Subcutaneous adipose tissue (tissue), 4 donors: Measurements from ENCODE around the gene ABCC3. TPM values are rescaled to one million over a fixed set of nuclear protein-coding genes. Genes with fewer than 3 reads are reported as not detected.

ENCODE experiments used
- total RNA-seq, 4 donors: library from RNA; depleted of rRNA; stranded (reverse); fragments of >200 nt; gene quantifications; one replicate each; pipeline ENCODE4 v1.1.0, GENCODE V29; 2016
- TF ChIP-seq, protein P1 (sequence below): fragments of 450-650 bp; IDR thresholded peaks from one replicate; pipeline ENCODE4 v1.5.1; 2016; ENCODE audit warnings: low read depth, mild to moderate bottlenecking, control low read depth, antibody characterized with exemption, moderate library complexity

ABCC3 gene
- total RNA-seq, 4 donors from 2014 or later = 12.2 to 23.1 (median 15.5) TPM

GRCh38 chr17:50589095-50589705 is 45.5 kb upstream of the ABCC3 start:
- TF ChIP-seq, protein P1, sequence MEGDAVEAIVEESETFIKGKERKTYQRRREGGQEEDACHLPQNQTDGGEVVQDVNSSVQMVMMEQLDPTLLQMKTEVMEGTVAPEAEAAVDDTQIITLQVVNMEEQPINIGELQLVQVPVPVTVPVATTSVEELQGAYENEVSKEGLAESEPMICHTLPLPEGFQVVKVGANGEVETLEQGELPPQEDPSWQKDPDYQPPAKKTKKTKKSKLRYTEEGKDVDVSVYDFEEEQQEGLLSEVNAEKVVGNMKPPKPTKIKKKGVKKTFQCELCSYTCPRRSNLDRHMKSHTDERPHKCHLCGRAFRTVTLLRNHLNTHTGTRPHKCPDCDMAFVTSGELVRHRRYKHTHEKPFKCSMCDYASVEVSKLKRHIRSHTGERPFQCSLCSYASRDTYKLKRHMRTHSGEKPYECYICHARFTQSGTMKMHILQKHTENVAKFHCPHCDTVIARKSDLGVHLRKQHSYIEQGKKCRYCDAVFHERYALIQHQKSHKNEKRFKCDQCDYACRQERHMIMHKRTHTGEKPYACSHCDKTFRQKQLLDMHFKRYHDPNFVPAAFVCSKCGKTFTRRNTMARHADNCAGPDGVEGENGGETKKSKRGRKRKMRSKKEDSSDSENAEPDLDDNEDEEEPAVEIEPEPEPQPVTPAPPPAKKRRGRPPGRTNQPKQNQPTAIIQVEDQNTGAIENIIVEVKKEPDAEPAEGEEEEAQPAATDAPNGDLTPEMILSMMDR = no peak

- TF ChIP-seq, protein P1 = no peak
Observed at GRCh38 chr17:50590946-50591737, 43.5 kb upstream of the ABCC3 start.

GRCh38 chr17:50593321-50593720 is 41.4 kb upstream of the ABCC3 start:
- TF ChIP-seq, protein P1 = no peak

DNA sequence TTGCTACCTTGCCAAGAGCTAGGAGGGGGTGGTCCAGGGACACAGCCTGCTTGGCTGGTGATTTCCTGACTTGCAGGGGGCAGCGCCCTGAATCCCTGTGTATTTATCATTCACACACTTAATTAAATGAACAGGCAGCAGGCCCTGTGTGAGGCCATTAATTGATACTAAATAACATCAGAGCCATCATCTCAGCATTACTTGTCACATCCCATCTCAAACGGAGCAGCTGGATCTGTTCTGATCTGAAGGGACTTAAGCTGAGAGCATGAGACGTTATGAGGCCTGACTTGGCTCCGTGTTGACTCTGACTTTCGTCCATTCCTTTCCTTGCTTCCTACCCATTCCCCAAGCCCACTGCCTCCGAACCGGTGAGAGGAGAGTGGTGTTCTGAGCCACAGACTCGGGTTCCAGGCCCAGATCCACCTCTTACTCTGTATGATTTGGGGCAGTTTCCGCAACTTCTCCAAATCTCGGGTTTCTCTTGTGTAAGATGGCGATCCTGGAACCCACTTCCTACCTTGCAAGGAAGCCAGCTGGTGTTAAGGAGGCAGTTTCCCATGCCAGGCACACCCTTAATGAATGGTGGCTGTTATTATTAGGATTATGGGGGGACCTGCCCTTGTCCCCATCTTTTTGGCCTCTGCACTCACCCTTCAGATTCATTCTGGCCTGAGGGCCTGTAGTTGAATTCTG is 40.4 kb upstream of the ABCC3 start:
- TF ChIP-seq, protein P1 = no peak

DNA sequence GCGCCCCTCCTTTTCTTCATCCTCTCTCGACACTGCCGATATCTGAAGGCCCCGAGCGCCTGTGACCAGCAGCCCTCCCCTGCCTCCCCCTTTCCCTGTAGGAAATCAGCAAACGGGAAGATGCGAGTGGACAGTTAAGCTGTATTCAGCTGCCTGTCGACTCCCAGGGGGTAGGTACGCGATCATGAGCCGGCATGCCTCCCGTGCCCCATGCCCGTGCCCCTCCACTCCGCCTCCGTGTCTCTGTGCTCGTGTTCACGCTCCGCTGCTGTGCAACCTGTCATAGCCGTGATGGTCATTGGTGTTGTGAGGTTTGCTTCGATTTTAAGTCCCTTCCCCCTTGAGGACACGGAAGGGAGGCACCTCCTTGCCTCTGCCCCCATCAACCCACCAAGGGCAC is 39.8 kb upstream of the ABCC3 start:
- TF ChIP-seq, protein P1 = no peak

DNA sequence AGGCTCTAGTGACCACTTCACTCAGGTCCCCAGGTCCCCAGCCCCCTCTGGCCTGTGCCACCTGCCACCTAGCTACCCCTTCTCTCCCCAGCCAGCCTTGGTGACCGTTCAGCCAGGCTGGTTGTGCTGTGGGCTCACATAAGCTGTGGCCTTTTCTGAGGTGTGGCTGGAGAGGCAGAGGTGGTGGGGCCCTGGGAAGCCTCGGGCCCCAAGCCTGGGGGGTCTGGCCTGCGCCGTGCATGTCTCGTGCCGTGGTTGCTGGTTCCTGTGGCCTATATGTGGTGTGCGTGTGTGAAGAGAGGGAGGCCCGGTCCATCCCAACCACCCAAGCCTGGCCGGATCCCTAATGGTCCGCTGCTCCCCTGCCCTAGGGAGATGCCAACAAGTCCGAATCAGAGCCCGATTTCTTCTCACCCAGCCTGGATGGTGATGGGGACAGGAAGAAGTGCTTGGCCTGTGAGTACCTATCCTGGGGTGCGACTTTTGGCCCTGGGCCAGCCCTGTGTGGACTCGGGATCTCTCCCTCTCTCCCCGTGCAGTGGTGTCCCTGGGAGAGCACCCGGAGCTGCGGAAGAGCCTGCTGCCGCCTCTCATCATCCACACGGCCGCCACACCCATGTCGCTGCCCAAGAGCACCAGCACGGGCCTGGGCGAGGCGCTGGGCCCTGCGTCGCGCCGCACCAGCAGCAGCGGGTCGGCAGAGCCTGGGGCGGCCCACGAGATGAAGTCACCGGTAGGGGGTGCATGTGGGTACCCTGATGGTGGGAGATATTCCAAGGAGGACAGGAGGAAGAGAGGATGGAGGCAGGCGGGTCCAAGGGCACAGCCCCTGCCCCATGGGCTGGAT is 38.3 kb upstream of the ABCC3 start:
- TF ChIP-seq, protein P1 = no peak

GRCh38 chr17:50598487-50598886 is 36.2 kb upstream of the ABCC3 start:
- TF ChIP-seq, protein P1 = no peak
